A549 (cell line): ENCODE measurements around the gene CAVIN3.

ENCODE experiments used
- BCL3 ChIP-seq: fragments of >200 bp; sonication (Bioruptor Twin); formaldehyde crosslinking; IDR thresholded peaks from 3 replicates; pipeline ENCODE4 v1.6.1; 2016
- CBX2 ChIP-seq: fragments of 200-600 bp; sonication (generic); IDR thresholded peaks from 2 replicates; pipeline ENCODE4 v1.6.1; 2016; ENCODE audit warnings: low read depth, mild to moderate bottlenecking, borderline replicate concordance
- CEBPB ChIP-seq, 2 experiments: fragments of >200 bp in 1 of 2; sonication (Bioruptor Twin) in 1 of 2; formaldehyde crosslinking in 1 of 2; IDR thresholded peaks; 2 replicates each; pipeline ENCODE4 v1.6.1; 2012 to 2016
- CTCF ChIP-seq: fragments of >200 bp; sonication (Bioruptor Twin); formaldehyde crosslinking; IDR thresholded peaks from 3 replicates; pipeline ENCODE4 v1.5.1; 2016
- E2F6 ChIP-seq: IDR thresholded peaks from 2 replicates; pipeline ENCODE4 v1.6.1; 2012; ENCODE audit warnings: low read depth, borderline replicate concordance
- ELK1 ChIP-seq: fragments of 150-350 bp; IDR thresholded peaks from 2 replicates; pipeline ENCODE4 v1.6.1; 2014; ENCODE audit warnings: low read depth, mild to moderate bottlenecking, low read length
- HMGXB4 ChIP-seq: fragments of 250-450 bp; sonication (Bioruptor Pico); IDR thresholded peaks from 2 replicates; pipeline ENCODE4 v1.5.0; 2021; ENCODE audit warnings: mild to moderate bottlenecking, moderate library complexity, borderline replicate concordance
- MAX ChIP-seq: IDR thresholded peaks from 2 replicates; pipeline ENCODE4 v1.6.1; 2012
- POLR2A ChIP-seq: IDR thresholded peaks from 2 replicates; pipeline ENCODE4 v1.6.1; 2012; ENCODE audit warnings: mild to moderate bottlenecking, low read length
- RCOR1 ChIP-seq: fragments of 150-350 bp; IDR thresholded peaks from 2 replicates; pipeline ENCODE4 v1.6.1; 2014; ENCODE audit warnings: antibody characterized with exemption, low read length, low read depth
- RFX5 ChIP-seq: fragments of 450-650 bp; IDR thresholded peaks from 2 replicates; pipeline ENCODE4 v1.7.1; 2014; ENCODE audit warnings: antibody characterized with exemption, mild to moderate bottlenecking, moderate library complexity
- SMC3 ChIP-seq: fragments of >200 bp; sonication (Bioruptor Twin); formaldehyde crosslinking; IDR thresholded peaks from 3 replicates; pipeline ENCODE4 v1.6.1; 2018; ENCODE audit warnings: inconsistent platforms
- ZFP36 ChIP-seq: fragments of 450-650 bp; IDR thresholded peaks from 2 replicates; pipeline ENCODE4 v1.6.1; 2014; ENCODE audit warnings: borderline replicate concordance; ENCODE audit not compliant: partially characterized antibody
- TF ChIP-seq, protein P1 (sequence below): fragments of 450-650 bp; IDR thresholded peaks from 2 replicates; pipeline ENCODE4 v1.6.1; 2014; ENCODE audit warnings: antibody characterized with exemption

- no peak for TF ChIP-seq RCOR1
- no peak for TF ChIP-seq CTCF
- no peak for TF ChIP-seq ELK1
- no peak for TF ChIP-seq BCL3
- TF ChIP-seq CEBPB (IDR thresholded peaks at IDR 0.05): no peak
- TF ChIP-seq, protein P1, sequence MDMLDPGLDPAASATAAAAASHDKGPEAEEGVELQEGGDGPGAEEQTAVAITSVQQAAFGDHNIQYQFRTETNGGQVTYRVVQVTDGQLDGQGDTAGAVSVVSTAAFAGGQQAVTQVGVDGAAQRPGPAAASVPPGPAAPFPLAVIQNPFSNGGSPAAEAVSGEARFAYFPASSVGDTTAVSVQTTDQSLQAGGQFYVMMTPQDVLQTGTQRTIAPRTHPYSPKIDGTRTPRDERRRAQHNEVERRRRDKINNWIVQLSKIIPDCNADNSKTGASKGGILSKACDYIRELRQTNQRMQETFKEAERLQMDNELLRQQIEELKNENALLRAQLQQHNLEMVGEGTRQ: no peak
- no peak for TF ChIP-seq ZFP36
- TF ChIP-seq RFX5: no peak
- no peak for TF ChIP-seq POLR2A
- no peak for TF ChIP-seq E2F6
- TF ChIP-seq HMGXB4 (CRISPR knock-in tag): no peak
- no peak for TF ChIP-seq MAX
- no peak for TF ChIP-seq CBX2
- no peak for TF ChIP-seq SMC3
Observed at GRCh38 chr11:6319001-6319703, 1.1 kb downstream of the CAVIN3 start.
